ENCODE data around the gene NKD1. TPM values are rescaled to one million over a fixed set of nuclear protein-coding genes. Genes with fewer than 3 reads are reported as not detected.
A peak's percentile ranks its signal among the peaks of the same experiment; 100 is the strongest.

Gene NKD1
- total RNA-seq, 1 donor from 2014 or later = 27.8 TPM

DNA sequence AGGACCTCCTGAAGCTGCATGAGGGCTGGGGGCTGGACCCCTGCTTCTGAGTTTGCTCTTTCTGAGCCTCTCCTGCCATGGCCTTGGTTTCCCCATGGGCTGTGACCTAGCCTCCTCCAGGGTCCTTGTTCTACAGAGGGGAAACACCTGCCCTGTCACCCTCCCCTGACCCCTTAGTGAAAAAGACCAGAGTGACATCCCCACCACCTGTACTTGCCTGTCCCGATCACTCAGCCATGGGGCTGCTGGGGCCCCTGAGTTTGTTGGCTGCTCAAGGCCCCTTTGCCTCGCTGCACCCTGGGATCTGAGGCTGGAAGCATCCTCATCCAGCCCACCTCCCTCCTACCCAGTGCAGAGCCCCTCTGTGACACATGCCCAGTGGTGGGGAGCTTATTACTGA lies 146.0 kb downstream of the NKD1 start:
- DNase-seq (ENCODE audit: low spot score) = no peak

DNA sequence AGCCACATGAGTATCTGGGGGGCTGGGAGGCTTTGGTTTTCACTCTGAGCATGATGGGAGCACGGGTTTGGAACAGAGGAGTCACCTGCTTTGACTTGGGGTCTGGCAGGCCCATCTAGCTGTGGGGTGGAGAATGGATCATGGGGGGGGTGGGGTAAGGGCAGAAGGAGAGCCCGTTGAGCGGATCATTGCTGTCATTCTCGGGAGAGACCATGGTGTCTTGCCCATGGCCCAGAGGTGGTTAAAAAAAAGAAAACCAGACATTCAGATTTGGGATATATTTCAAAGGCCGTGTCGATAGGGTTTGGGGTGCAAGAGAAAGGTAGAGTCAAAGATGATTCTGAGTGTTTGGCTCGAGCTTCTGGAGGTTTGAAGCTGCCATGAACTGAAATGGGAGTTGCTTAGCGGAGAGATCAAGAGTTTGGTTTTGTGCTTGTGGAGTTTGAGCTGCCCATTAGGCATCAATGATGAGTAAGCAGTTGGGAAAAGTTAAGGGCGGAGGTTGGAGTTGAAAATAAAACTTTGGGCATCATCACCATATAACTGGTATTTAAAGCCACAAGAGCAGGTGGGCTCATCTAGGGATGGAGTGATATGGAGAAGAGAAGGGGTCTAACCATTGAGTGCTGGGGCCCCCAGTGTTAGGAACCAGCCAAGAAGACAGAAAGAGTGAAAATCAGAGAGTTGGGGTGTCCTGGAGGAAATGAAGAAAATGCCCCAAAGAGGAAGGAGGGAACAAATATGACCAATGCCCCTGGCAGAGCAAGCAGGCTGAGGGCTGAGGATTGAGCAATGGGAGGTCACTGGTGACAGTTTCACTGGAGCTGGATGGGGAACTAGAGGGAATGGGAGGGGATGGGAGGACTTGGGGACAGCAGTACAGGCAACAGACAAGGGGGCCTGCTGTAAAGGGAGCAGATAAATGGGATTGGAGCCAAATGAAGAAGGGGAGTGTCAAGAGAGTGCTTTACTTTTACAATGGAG lies 147.1 kb downstream of the NKD1 start:
- no peak for DNase-seq (ENCODE audit: low spot score)

DNA sequence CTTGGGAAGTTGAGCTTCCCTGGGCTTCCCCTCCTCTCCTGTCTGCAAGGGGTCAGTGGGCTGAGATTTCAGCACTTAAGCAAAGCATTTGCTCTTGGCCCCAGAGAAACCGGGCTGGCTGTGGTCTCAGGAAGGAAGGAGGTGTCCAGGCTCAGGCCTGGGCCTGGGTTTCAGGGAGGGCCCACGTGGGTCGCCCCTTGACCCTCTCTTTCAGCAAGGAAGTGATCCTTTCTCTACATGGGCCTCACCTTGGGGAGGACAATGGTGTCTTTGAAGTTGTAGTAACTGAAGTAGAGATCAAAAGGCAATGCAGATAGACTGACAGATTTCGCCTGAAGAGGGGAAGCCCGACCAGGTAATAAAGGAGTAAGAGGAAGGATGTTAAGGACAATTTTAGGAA lies 147.9 kb downstream of the NKD1 start:
- no peak for DNase-seq (ENCODE audit: low spot score)

DNA sequence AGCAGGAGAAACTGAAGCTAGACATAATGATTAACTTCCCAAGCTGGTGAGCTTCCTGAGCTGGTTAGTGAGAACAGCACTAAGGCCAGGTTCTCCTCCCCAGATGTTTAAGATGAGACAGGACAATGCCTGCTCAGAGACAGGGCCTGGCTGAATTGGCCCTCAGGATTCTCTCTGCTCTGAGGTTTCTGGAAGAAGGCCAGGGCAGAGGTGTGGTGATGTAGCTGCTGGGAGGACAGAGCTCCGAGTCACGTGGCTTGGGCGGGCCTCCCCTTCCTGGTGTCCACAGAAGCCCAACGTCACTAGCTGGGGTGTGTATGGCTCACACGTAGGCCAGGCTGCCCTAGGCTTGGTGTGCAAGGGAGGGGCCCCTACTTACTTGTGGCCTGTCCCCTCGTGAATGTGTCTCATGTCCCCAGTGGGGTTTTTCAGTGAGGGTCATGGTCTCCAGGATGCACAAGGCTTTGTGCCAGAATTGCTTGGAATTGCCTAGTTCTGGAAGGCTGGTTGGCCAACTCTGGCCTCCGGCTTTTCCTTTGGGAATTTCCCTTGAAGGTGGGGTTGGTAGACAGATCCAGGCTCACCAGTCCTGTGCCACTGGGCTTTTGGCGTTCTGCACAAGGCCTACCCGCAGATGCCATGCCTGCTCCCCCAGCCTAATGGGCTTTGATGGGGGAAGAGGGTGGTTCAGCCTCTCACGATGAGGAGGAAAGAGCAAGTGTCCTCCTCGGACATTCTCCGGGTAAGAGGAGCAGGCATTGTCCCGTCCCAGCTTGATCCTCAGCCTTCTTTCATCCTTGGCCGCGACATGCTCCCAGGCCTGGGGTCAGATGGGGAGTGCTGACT lies 148.6 kb downstream of the NKD1 start:
- DNase-seq (ENCODE audit: low spot score) = peak; percentile 84

DNA sequence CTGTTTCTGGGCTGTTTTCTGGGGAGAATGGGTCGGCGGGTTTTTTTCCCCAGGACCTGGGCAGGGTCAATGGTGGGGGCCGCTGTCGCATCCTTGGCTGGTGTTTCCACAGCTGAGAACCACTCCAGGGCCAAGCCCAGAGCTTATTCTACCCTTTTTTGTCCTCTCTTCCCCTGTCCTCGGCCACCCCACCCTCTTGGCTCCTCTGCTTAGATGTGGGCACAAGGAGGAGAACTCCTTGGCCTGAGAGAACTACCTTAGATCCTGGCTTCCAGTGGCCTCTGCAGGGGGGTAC lies 149.2 kb downstream of the NKD1 start:
- DNase-seq (ENCODE audit: low spot score) = no peak

DNA sequence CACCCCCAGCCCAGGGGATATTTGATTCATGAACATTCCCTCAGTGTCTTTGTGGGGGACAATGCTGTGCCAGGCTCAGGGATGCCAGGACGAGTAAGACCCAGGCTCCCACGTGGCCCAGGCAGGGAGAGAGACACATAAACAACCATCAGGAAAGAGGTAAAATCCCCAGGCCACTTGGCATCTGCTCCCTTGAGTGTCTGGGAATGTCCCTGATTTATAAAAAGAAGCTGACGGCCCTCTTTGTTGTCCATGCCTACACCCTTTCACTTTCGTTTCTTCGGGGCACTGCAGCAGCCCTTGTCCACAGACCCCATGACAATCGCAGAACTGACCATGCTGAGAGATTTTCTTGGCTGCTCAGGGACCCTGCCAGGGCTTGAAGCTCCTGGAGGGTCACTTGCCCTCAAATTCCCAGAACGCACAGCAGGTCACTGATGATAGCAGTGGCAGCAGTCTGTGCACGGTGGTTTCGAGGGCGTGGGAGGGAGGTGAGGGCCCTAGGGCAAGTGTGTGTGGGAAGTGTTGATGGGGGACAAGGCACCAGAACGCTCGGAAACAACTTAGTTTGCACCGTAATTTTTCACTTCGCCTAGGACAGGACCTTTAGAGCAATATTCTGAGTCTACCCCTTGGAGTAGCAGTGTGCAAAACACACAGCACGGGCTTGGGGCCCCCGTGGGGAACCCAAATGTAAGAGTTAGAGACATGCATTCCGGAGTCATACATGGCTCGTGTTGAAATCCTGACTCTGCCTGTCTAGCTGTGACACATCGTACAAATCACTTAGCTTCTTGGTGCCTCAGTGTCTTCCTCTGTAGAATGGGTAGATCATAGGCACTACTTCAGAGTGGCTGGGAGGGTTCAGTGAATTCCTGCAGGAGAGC lies 149.9 kb downstream of the NKD1 start:
- DNase-seq (ENCODE audit: low spot score) = no peak

Other genes starting within 250 kb of the NKD1 start
- 63.7 TPM for gene BRD7, start 179.4 kb upstream of the NKD1 start, total RNA-seq
- 1.8 TPM for gene SNX20, start 132.9 kb downstream of the NKD1 start, total RNA-seq
- gene NOD2, start 145.2 kb downstream of the NKD1 start, total RNA-seq = 2.2 TPM
- 45.7 TPM for gene CYLD, start 193.7 kb downstream of the NKD1 start, total RNA-seq